GM12891 (cell line): ENCODE results near the gene EIPR1.
"Not testable (repeated sequence)": the region's sequence is repeated elsewhere in the genome, so short reads cannot be mapped to it uniquely, and the experiment has no call there.

Experiments
- DNase-seq: peaks from one replicate; pipeline ENCODE4 v3.0.0; 2011; ENCODE audit warnings: low spot score; ENCODE audit not compliant: insufficient read length
- FAIRE-seq: peaks from 2 replicates; lab custom pipeline; 2011; peaks lifted over from hg19 to GRCh38; lab: Jason Lieb, UNC
- PAX5 ChIP-seq: IDR thresholded peaks from 2 replicates; pipeline ENCODE4 v1.6.1; 2011; ENCODE audit warnings: low read length, moderate library complexity, mild to moderate bottlenecking; ENCODE audit not compliant: insufficient read depth, severe bottlenecking
- POLR2A ChIP-seq: IDR thresholded peaks from 2 replicates; pipeline ENCODE4 v1.6.1; 2011; ENCODE audit warnings: low read depth, low read length, control low read depth
- POLR2AphosphoS5 ChIP-seq: IDR thresholded peaks from 2 replicates; pipeline ENCODE4 v1.6.1; 2011; ENCODE audit warnings: low read depth, low read length, control low read depth
- POU2F2 ChIP-seq: IDR thresholded peaks from 2 replicates; pipeline ENCODE4 v1.6.1; 2011; ENCODE audit warnings: low read depth, mild to moderate bottlenecking, control low read depth, low read length, moderate library complexity
- SPI1 ChIP-seq: IDR thresholded peaks from 2 replicates; pipeline ENCODE4 v1.6.1; 2011; ENCODE audit warnings: low read depth, low read length, control low read depth
- TAF1 ChIP-seq: IDR thresholded peaks from 2 replicates; pipeline ENCODE4 v1.6.1; 2011; ENCODE audit warnings: low read depth, low read length, control low read depth

EIPR1 gene

DNA sequence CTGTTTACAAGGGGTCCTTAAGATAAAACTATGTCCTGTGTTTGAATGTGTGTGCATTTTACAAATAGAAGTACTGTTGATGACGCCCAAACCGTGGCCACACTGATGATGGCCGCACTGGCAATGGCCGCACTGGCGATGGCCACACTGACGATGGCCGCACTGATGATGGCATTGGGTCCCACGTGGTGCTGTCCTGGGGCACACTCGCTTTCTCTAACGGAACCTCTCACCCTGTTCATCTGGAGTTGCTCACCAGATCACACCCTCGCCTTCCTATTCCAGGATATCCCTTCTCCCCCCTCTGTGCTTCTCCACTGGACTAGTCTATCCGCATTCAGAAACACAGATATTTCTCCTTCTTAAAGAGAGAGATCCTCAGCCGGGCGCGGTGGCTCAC is 192.4 kb downstream of the EIPR1 start:
- DNase-seq (no peak), FAIRE-seq (no peak)
- no peak for TF ChIP-seq SPI1

DNA sequence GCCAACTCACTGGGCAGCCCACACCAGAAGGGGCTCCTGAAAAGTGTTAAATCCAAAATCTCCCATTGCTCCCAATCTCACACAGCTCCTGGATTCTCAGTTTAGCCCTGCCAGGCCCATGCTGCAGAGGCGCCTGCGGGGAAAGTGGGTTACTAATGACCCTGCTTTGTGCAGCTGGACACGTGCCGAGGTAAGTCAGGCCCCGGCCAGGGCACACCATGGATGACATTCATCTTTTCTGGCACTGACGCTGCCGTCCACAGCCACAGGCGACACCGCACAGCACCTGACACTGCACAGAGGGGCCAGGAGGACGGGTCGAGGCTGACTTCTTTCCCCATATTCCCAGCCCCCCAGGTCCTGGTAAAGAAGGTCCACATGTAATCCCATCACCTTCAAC is 193.5 kb downstream of the EIPR1 start:
- no peak for DNase-seq
- TF ChIP-seq SPI1 (no peak), POLR2AphosphoS5 (no peak), POU2F2 (no peak), TAF1 (no peak), POLR2A (no peak), PAX5 (no peak)
- FAIRE-seq, result no peak

GRCh38 chr2:3183766-3184165 is 193.9 kb downstream of the EIPR1 start:
- TF ChIP-seq PAX5 (no peak), TAF1 (no peak), SPI1 (no peak), POLR2AphosphoS5 (no peak)
- FAIRE-seq, result no peak
- no peak for DNase-seq

- no peak for FAIRE-seq
- no peak for TF ChIP-seq POU2F2
- no peak for TF ChIP-seq POLR2AphosphoS5
- TF ChIP-seq SPI1, result no peak
- TF ChIP-seq TAF1, result no peak
- no peak for DNase-seq
Measured at GRCh38 chr2:3182848-3183247, 194.8 kb downstream of the EIPR1 start.

- TF ChIP-seq POLR2AphosphoS5 (no peak), TAF1 (no peak), PAX5 (no peak), POU2F2 (no peak), SPI1 (no peak), POLR2A (no peak)
- no peak for DNase-seq
- FAIRE-seq, result no peak
Measured at GRCh38 chr2:3181416-3182010, 196.1 kb downstream of the EIPR1 start.

DNA sequence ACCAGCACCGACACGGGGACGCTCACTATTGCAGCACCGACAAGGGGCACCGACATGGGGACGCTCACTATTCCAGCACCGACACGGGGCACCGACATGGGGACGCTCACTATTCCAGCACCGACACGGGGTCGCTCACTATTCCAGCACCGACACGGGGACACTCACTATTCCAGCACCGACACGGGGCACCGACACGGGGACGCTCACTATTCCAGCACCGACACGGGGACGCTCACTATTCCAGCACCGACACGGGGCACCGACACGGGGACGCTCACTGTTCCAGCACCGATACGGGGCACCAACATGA is 196.8 kb downstream of the EIPR1 start:
- FAIRE-seq, DNase-seq: not testable (repeated sequence)

DNA sequence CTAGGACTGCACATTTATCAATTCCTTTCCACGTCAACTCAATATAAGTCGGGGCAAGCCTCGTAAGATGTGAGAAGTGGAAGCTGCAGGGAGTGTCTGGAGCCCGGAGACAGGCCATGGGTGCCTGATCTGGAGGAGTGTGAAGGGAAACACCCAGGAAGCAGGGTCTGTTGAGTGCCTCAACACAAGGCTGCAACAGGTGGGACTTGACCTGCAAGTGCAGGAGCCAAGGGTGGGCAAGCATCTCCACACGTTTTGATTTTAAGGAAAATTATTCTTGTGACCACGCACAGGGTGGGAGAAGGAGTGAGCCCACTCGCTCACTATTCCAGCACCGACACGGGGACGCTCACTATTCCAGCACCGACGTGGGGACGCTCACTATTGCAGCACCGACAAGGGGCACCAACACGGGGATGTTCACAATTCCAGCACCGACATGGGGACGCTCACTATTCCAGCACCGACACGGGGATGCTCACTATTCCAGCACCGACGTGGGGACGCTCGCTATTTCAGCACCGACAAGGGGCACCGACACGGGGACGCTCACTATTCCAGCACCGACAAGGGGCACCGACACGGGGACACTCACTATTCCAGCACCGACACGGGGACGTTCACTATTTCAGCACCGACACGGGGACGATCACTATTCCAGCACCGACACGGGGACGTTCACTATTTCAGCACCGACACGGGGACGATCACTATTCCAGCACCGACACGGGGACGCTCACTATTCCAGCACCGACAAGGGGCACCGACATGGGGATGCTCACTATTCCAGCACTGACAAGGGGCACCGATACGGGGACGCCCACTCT is 197.3 kb downstream of the EIPR1 start:
- no peak for DNase-seq
- no peak for TF ChIP-seq POU2F2
- TF ChIP-seq SPI1, result no peak
- no peak for TF ChIP-seq POLR2AphosphoS5
- no peak for TF ChIP-seq POLR2A
- no peak for TF ChIP-seq PAX5
- no peak for TF ChIP-seq TAF1
- peak; percentile 100 for FAIRE-seq

DNA sequence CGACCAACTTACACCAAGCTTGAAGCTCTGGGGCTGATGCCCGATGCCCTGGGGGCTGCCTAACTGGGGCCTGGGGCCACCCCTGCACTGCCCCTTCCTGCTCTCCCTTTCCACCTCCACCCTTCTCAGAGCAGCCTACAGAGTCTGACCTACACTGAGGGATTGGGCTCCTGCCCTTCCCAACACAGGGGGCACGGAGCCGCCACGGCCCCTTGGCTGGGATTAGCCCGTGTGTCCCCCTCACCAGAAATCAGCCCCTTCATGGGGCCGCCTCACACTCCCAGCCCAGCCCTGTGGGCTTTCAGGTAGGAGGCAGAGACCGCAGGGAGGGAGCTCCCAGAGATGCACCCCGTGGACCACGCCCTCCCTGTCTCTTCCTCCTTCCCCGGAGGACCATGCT is 198.0 kb downstream of the EIPR1 start:
- DNase-seq, result no peak
- no peak for TF ChIP-seq SPI1
- no peak for TF ChIP-seq POU2F2
- TF ChIP-seq TAF1, result no peak
- no peak for TF ChIP-seq POLR2A
- TF ChIP-seq POLR2AphosphoS5, result no peak
- no peak for TF ChIP-seq PAX5
- FAIRE-seq, result no peak

DNA sequence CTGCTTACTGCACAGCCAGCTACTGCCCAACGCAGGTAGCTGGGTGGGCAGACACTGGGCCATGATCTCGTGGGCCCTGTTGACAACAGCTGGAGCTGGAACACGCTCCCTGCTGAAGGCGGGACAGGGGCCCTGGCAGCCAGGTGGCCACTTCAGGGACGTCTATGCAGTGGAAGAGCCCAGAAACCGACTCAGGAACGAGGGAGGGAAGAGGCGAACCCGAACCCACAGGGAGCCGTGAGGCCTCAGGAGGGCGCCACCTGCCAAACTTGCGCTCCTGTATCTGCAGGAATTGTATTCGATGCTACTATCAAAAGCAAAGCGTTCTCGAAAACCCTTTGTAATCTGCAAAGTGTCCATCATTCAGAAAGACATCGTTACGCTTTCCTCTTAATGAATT is 198.4 kb downstream of the EIPR1 start:
- no peak for DNase-seq
- TF ChIP-seq PAX5 (no peak), POU2F2 (no peak), SPI1 (no peak), POLR2AphosphoS5 (no peak), TAF1 (no peak), POLR2A (no peak)
- FAIRE-seq, result no peak

DNA sequence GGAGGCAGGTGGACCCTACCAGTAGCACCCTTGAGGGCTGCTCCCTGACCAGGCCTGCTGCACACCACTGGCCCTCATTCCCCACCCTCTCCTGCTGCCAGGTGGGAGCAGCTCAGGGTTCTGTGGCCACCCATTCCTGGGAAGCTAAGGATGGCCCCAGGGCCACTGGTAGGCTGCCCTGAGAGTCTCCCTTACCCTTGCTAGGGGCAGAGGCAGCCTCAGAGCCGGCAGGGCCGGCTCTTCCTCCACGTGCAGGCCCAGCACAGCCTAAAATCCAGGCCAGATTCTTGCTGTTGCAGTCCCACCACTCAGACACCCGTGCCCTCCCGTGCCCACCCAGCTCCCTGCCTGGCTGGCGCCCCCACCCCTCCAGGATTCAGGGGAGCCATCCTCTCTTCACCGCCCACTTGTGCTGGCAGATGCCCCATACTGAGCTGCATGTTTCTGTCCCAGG is 199.0 kb downstream of the EIPR1 start:
- TF ChIP-seq PAX5 (no peak), POLR2A (no peak), TAF1 (no peak), POLR2AphosphoS5 (no peak), SPI1 (no peak), POU2F2 (no peak)
- DNase-seq (no peak), FAIRE-seq (no peak)
